Activated CD4-positive, CD25-positive, alpha-beta regulatory T cell (primary cell): ENCODE measurements around the gene CTBP1.

Experiments
- DNase-seq, 4 experiments: peaks; one replicate each; lab custom pipeline; 2025; lab: John Stamatoyannopoulos, UW

CTBP1 gene

DNA sequence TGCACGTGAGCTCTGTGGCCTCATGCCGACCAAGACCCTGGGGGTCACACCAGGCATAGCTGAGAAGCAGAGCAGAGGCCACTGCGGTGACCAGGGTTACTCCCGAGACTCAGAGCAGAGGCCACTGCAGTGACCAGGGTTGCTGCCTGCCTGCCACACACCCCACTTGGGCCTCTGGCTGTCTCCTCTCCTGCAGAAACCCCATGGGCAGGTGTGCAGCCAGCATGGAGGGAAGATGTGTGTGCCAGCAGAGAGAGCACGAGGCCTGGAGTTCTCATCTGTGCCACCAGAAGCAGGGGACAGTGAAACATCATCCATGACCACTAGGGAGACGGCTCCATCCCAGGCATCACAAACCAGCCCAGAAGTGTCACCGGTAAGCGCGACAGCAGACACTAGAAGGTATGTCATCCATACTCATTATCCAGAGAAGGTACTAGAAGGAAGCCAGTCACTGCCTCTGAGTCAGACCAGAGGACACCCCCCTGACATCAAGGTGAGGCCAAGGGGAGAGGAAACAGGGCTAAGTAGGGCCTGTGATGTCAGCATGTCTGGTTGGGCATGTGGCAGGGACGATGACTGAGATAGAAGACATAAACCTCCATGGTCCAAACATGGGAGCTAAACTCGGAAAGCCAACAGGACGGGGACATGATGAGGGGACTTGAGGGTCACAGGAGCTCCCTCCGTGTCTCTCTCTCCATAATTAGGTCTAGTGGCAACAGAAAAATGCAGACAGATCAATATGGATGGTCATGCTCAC lies 52.3 kb downstream of the CTBP1 start:
- no peak for DNase-seq

DNA sequence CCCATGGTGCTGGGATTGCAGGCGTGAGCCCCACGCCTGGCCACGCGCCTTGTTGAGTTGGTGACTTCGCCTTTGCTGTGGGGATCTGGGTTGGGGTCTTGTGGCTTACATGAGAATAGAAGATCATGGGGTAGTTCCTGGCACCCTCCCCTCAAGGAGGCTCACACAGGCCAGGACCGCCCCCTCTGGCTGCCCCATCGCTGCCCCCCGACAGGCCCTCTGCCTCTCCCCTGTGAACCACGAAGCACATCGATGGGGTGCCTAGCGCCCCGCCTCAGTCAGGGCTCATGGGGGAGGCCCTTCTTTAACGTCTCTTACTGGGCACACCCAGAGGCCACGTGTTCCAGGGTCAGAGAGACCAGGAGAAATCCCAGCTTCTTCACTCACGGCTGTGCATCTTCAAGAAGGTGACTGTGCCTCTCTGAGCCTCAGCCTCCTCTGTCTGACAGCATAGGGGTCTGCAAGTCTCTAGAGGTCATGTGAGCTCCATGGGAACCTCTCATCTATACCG lies 53.0 kb downstream of the CTBP1 start:
- DNase-seq, result no peak

DNA sequence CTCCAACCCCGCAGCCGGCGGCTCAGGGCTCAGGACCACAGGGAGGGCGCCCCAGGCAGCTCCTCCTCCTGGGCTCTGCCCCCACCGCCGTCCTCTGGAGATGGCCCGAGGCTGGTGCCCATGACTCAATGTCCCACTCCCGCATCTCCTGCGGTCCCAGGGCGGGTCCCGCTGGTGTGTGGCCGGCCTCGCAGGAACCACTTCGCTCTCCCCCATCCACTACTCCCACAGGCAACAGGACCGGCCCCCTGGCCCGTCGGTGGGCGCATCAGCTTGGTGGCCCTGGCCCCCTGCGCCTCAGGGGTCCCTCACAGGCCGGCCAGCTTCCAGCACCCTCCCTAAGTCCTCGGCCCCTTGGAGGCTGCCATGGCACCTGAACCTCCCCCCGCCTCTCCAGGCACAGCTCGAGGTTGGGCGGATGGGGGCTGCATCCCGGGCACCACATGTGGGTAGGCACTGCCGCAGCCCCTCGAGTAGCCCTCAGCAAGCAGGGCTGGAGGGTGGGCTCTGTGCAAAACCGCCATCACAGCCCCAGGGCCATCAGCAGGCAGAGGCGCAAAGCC lies 53.7 kb downstream of the CTBP1 start:
- no peak for DNase-seq

DNA sequence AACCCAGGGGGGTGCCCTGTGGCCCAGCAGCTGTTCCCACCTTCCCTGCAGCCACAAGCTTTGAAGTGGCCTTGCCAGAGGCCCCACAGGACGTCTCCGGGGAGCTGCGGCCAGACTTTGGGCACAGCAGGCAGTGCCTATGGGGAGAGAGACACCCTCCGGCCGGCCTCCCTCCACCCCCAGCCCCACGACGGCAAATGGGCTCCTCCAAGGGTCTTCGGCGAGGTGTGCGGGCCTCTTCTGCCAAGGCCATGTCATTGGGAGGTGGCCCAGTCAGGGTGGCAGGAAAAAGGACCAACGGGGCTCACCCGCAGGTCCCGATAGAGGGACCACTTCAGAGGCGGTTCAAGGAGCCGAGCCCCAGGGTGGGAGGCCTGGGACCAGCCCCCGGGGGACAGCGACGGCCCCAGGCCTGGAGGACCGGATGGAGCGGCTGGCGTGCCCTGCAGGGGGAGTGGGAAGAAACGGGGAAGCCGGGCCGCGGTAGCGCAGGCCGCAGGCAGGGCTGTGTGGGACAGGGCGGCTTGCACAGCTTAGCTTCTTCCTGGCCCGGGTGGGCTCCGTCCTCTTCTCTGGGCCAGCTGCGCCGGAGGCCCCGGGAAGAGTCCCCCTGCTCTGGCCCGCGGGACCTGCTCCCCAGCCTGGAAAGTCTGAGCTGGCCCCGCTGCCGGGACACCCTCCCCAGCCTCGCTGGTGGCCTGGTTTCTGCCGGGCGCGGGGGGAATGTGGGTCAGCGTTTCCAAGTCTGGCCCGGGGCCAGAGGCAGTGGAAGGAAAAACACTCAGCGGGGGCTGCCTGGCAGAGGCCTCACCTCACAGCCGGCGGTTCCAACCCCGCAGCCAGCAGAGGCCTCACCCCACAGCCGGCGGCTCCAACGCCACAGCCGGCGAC lies 54.7 kb downstream of the CTBP1 start:
- no peak for DNase-seq

DNA sequence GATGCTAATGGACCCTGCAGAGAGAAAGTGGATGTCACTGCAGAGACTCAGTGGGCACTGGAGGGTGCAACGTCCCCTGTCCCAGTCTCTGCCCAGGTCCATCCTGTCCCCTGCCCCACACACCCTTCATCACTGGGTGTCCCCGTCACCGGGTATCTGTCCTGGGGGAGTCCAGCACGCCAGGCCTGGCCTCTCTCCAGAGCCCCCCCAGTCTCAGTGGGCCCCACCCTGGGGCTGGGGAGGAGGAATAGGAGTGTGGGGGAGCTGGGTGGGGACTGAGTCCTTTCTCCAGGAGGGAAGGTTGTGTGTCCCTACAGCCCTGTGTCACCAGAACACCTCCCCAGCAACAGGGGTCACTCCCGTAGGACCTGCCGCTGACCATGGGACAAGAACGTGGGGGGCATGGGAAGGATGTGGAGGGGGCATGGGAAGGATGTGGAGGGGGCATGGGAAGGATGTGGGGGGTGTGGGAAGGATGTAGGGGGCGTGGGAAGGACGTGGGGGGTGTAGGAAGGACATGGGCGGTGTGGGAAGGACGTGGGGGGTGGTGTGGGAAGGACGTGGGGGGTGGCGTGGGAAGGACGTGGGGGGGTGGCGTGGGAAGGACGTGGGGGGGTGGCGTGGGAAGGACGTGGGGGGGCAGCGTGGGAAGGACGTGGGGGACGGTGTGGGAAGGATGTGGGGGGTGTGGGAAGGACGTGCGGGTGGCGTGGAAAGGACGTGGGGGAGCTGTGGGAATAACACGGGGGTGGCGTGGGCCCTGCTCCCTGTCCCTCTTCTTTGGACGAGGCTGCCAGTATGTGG lies 55.5 kb downstream of the CTBP1 start:
- DNase-seq, result no peak

DNA sequence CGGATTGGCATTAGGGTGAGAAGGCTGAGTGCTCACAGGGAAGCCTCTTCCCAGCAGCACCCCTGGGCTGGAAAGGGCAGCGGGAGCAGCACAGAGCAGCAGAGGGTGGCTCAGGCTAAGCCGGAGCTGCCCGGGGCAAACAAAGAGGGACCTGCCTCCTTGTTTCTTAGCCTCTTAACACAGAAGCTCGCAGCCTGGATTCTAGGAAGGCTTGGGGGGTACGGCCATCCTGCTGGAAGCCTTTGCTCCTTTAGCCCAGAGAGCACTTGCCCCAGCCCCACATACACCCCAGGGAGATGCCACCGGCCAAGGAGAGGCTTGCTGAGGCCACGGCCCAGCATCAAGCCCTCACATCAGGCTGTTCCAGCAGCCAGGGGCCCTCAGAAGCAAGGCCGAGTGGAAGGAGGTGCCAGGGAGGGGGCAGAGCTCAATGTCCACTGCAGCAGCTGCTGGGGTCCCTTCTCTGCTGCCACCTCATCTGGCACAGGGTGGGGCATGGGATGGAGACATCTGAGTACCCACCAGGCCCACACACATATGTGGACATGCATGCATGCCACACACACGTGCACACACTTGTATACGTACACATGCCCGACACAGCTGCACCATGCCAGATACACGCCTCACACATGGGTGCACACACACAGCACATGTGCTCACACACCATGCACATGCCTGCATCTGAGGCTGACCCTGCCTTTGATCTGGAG lies 56.3 kb downstream of the CTBP1 start:
- DNase-seq, result no peak

DNA sequence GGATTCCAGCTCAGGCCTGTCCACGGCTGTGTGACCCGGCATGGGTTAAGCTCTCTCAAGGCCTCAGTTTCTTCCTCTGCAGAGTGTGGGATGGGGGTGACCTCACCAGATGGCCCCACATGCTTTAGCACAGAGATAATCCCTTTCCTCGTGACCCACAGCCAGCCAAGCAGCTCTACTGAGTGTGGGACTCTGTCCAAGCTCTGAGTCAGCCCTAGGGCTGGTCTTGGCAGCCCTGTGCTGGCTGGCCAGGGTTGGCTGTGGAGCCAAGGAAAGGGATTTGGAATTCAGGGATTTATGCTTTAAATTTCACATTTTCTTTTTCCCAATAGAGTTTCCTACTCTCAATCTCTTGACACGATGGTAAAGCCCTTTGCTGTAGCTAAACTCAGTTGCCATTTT lies 56.8 kb downstream of the CTBP1 start:
- no peak for DNase-seq

DNA sequence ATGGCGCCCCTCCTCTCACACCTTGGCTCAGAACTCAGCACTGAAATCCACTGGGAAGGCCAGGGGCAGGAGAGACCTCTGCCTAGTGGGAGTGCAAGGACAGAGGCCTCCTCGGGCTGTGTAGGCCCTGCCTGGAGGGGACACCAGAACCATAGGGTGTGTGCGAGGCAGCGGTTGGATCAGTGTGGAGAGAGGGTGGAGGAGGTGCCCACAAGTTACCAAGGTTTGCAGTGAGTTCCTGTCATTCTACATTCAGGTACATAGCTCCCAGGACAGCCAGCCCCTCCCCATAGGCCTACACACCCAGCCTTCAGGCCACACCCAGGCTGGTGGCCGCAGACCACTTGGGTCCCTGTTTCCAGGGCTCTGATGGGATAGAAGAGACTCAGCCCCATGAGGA lies 57.3 kb downstream of the CTBP1 start:
- DNase-seq, result no peak

DNA sequence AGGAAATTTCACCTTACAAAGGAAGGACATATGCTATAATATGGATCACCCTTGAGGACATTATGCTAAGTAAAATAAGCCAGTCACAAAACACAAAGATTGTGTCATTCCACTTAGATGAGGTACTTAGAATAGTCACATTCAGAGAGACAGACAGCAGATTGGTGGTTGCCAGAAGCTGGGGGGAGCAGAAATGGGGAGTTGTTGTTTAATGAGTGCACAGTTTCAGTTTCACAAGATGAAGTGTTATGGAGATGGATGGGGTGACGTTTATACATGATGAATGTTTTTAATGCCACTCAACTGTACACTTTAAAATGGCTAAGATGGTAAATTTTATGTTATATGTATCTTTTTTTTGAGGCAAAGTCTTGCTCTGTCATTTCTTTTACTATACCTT lies 61.7 kb downstream of the CTBP1 start:
- no peak for DNase-seq

DNA sequence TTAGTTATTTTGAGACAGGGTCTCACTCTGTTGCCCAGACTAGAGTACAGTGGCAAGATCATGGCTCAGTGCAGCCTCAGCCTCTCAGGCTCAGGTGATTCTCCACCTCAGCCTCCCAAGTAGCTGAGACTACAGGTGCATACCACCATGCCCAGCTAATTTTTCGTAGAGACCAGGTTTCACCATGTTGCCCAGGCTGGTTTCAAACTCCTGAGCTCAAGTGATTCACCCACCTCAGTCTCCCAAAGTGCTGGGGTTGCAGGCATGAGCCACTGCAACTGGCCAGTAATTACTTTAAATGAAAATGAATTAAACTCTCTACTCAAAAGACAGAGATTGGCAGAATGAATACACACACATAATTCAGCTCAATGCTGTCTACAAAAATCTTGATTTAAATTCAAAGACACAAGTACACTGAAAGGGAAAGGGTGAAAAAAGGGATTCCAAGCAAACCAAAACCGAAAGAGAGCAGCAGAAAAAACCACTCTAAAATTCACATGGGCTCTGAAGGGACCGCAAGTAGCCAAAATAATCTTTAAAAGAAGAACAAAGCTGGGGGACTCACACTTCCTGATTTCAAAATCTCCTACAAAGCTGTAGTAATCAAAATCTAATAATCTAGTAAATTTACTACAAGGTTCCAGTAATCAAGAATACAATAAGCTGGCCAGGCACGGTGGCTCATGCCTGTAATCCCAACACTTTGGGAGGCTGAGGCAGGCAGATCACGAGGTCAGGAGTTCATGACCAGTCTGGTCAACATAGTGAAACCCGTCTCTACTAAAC lies 64.8 kb downstream of the CTBP1 start:
- no peak for DNase-seq

DNA sequence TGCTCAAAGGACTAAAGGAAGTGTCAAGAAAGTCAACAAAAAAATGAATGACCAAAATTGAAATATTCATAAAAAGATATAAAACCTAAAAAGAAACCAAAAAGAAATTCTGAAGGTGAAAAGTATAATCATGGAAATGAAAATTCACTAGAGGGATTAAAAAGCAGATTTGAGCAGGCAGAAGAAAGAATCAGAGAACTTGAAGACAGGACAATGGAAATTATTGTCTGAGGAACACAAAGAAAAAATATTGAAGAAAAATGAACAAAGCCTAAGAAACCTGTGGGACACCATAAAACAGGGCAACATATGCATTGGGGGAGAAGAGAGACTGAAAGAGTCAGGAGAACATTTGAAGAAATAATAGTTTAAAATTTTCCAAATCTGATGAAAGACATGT lies 66.6 kb downstream of the CTBP1 start:
- DNase-seq, result no peak

DNA sequence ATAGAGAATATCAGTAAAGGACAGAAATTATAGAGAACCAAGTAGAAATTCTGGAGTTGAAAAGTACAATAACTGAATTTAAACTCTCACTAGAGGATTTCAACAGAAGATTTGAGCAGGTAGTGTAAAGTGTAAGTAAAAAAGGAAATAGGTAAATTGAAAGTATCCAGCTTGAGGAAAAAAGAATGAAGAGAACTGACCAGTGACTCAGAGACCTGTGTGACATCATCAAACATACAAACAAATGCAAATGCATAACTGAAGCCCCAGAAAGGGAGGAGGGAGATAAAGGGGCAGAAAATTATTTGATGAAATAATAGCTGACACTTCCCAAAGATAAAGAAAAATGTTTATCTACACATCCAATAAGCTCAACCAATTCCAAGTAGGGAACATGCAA lies 68.3 kb downstream of the CTBP1 start:
- DNase-seq, result no peak

DNA sequence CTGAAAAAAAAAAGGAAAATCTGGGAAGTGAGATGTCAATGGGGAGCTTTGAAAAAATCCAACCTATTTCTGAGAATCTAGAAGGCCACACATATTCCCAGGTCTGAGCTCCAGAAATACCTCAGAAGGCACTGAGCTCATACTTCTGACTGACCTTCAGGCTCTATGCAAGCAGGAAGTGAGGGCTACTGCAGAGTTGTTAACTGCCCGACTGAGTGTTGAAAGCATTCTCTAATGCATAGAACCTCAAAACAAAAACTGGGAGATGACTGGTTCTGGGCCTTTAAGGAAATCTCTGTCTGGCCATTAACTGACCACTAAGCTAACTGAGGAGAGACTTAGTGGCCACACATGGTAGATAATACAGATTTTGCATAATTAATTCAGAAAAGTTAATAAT lies 69.0 kb downstream of the CTBP1 start:
- no peak for DNase-seq

DNA sequence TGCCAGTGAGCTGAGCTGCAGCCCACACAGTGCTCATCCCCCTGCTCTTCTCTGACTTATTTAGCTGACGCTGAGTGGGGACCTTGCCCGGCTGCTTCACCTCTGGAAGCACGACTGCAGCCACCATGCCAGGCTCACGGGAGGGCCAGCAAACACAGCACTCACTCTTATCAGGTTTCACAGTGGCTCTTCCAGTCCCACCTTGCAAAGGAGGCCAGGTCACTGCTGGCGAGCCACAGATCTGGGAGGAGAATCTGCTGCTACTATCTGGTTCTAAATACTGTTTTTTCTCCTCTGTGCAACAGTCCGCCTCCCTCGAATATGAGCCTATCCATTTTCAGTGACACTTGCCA lies 69.9 kb downstream of the CTBP1 start:
- no peak for DNase-seq

DNA sequence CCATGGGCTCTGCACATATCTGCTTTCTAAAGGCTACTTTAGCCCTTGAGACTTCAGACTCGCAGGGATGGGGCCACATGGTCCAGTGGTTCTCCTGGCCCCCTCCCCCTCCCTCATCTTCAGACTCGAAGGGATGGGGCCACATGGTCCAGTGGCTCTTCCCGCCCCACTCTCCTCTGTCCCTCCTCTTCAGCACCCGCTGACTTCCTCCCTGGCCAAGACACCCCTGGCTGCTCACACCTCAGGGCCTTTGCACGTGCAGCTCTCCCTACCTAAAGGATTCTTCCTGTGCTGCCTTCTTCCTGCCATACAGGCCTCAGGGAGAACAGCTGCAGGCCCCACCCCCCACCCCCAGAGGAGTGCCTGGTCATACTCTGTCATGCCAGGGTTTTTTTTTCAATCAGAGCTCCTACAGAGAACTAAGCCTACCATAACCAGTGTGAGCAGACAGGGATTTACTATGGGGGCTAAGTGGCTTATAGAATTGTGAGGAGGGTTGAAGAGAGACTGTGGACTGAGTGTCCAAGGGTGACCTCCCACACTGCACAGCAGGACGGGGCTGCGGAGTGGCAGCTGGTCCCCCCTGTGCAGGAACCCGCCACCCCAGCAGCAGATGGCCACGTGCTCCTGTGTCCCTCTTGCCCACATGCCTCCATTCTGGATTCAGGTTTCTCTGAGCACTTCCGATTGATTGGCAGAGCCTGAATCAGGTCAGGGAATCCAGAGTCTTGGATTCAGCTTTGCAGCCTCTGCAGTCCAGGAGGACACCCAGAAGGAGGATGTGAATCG lies 70.4 kb downstream of the CTBP1 start:
- DNase-seq, result no peak

DNA sequence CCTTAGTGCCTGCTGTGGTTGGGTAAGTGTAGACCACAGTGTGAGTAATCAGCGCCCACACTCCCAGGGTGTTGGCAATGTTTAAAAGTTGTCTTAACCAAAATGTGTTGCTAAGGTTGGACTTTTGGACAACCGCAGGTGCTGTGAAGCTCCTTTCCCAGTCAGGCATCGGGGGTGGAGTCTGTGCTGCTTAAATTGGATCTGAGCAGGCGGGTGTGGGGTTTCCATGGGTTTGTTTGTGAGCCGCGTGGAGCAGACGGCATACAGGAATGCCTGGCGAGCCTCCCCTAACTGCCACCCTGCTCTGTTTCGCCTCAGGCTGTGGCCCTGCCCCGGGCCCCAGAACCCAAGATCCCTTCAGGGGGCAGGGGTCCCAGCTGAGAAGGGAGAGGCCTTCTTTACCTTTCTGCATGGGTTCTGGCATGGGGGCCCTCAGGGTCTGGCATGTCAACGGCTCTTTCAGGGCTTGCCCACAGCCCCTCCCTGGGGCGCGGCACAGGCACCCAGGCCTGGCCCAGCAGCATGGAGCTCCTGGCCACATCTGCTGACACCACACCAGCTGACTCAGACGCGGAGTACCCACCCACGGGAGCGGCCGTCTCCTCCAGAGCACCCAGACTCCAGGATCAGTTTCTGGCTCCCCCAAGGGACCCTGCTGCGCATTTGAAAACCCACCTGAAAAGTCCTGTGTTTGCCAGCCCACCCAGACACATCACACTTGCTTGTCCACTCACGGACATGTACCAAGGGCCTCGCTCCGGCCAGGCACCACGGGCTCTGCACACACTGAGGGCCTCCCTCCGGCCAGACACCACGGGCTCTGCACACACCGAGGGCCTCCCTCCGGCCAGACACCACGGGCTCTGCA lies 71.4 kb downstream of the CTBP1 start:
- no peak for DNase-seq

DNA sequence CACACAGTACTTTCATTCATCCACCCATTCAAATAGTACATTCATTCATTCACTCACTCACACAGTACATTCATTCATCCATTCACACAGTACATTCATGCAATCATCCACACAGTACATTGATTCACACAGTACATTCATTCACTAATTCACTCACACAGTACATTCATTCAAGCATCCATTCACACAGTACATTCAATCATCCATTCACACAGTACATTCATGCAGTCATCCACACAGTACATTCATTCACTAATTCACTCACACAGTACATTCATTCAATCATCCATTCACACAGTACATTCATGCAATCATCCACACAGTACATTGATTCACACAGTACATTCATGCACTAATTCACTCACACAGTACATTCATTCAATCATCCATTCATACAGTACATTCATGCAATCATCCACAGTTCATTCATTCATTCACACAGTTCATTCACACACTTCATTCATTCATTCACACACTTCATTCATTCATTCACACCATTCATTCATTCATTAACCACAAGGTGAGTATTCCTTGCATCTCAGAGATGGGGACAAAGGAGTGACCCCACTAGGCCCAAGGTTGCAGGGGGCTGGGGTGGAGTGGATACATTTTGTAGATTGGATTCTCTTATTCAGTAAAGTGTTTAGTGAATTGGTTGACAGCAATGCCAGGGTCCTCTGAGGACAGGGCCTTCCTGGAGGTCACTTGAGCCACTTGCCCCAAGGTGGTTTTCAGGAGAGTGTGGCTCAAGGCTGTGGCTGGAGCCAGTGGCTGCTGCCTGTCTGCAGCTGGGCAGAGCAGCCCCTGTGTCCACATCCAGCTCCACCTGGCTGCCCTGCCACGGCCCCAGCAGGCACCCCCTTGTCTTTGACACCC lies 72.3 kb downstream of the CTBP1 start:
- DNase-seq, result no peak
